Uterus (tissue), 2 donors: ENCODE data around the gene CDYL2.

ENCODE experiments used
- POLR2A ChIP-seq, 2 donors: fragments of 450-650 bp; IDR thresholded peaks; one replicate each; pipeline ENCODE4 v1.6.1; 2016; ENCODE audit warnings: antibody characterized with exemption in 2 of 2, mild to moderate bottlenecking in 1 of 2, moderate library complexity in 1 of 2
- TF ChIP-seq, protein P1 (sequence below), 4 experiments: fragments of 200-600 bp in 2 of 4; fragments of 450-650 bp in 2 of 4; sonication (generic) in 2 of 4; IDR thresholded peaks; one replicate each; pipeline ENCODE4 v1.5.1; 2016 to 2019; ENCODE audit warnings: antibody characterized with exemption in 4 of 4, mild to moderate bottlenecking in 2 of 4, moderate library complexity in 1 of 4

DNA sequence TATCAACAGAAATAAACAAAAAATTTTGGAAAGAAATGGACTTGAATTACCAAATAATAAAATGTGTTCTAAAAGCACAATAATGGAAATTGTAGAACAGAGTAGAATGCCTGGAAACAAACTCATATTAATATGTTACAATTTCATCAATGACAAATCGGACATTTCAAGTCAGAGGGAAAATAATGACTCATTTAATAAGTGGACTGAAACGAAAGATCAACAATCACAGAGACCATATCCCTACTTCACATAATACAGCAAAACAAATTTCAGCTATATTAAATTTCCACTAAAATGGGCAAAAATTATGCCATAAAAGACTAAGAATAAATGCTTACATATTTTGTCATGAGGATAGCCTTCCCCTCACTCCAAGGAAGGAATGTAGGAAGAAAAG is 25.7 kb downstream of the CDYL2 start:
- no peak for TF ChIP-seq POLR2A (IDR thresholded peaks at IDR 0.05)
- TF ChIP-seq, protein P1, sequence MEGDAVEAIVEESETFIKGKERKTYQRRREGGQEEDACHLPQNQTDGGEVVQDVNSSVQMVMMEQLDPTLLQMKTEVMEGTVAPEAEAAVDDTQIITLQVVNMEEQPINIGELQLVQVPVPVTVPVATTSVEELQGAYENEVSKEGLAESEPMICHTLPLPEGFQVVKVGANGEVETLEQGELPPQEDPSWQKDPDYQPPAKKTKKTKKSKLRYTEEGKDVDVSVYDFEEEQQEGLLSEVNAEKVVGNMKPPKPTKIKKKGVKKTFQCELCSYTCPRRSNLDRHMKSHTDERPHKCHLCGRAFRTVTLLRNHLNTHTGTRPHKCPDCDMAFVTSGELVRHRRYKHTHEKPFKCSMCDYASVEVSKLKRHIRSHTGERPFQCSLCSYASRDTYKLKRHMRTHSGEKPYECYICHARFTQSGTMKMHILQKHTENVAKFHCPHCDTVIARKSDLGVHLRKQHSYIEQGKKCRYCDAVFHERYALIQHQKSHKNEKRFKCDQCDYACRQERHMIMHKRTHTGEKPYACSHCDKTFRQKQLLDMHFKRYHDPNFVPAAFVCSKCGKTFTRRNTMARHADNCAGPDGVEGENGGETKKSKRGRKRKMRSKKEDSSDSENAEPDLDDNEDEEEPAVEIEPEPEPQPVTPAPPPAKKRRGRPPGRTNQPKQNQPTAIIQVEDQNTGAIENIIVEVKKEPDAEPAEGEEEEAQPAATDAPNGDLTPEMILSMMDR (IDR thresholded peaks at IDR 0.05) = no peak
